ENCODE measurements around the gene CCDC107. TPM values are rescaled to one million over a fixed set of nuclear protein-coding genes. Genes with fewer than 3 reads are reported as not detected.
A peak's percentile ranks its signal among the peaks of the same experiment; 100 is the strongest.

CCDC107 gene
- total RNA-seq, 2 donors from 2014 or later = 75.2 to 92.2 TPM

- Histone ChIP-seq H3K9me3 (no peaks in the 10 kb centered on the region), H3K4me1 (ENCODE audit: control insufficient read depth in 1 of 2, low read depth in 2 of 2) (peaks cover 28 to 48% of the 10 kb centered on the region in 2 donors), H3K4me3 (peak overlapping the region; percentile 94), H3K27me3 (replicated peaks; ENCODE audit: insufficient read depth) (no peaks in the 10 kb centered on the region), H3K36me3 (peaks cover 30% of the 10 kb centered on the region), H3K27ac (peak overlapping the region; percentile 99 to 100)
- TF ChIP-seq CTCF (IDR thresholded peaks at IDR 0.05) = no peak
- DNase-seq (ENCODE audit: low spot score) (no peak), ATAC-seq (ENCODE audit: insufficient number of reproducible peaks, low FRiP score, low read depth) (peak; percentile 1)
These were observed 33.2 kb downstream of the CCDC107 start for GRCh38 chr9:35691334-35691650.

- Histone ChIP-seq H3K27ac (peak overlapping the region; percentile 99 to 100), H3K4me1 (ENCODE audit: control insufficient read depth in 1 of 2, low read depth in 2 of 2) (peaks cover 32 to 53% of the 10 kb centered on the region in 2 donors), H3K27me3 (replicated peaks; ENCODE audit: insufficient read depth) (no peaks in the 10 kb centered on the region), H3K36me3 (peaks cover 26% of the 10 kb centered on the region), H3K4me3 (peak overlapping the region; percentile 94), H3K9me3 (no peaks in the 10 kb centered on the region)
- ATAC-seq (ENCODE audit: insufficient number of reproducible peaks, low FRiP score, low read depth) = peak; percentile 17
- no peak for TF ChIP-seq CTCF (IDR thresholded peaks at IDR 0.05)
- DNase-seq (ENCODE audit: low spot score) = peak; percentile 39
These were observed 33.7 kb downstream of the CCDC107 start for GRCh38 chr9:35691757-35692301.

DNA sequence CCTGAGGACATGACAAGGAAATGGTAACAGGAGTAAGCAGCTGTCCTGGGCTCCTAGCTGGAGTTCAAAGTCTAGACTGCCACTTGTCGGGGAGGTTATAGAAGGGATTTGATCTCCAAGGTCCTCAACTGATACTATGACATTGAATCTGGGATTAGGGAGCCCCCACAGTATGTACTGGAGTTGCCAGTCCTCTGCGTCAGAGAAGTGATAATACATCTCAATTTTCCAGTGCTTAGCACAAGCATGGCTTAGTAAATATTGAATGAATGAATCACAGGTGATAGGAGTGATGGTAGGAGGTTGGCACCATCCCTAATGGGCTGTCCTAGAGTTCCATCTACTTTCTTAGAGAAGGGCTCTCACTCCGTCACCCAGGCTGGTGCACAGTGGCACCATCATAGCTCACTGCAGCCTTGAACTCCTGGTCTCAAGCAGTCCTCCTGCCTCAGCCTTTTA is 37.9 kb downstream of the CCDC107 start:
- H3K36me3 ChIP-seq = peaks cover 47% of the 10 kb centered on the region
- DNase-seq (ENCODE audit: low spot score) = no peak

GRCh38 chr9:35696520-35697215 is 38.6 kb downstream of the CCDC107 start:
- Histone ChIP-seq H3K27me3 (replicated peaks; ENCODE audit: insufficient read depth) (no peaks in the 10 kb centered on the region), H3K27ac (peak overlapping the region; percentile 99 to 100), H3K4me1 (ENCODE audit: control insufficient read depth in 1 of 2, low read depth in 2 of 2) (peaks cover 38 to 80% of the 10 kb centered on the region in 2 donors), H3K9me3 (no peaks in the 10 kb centered on the region), H3K36me3 (peaks cover 54% of the 10 kb centered on the region), H3K4me3 (peak overlapping the region; percentile 1)
- DNase-seq (ENCODE audit: low spot score) (no peak), ATAC-seq (ENCODE audit: insufficient number of reproducible peaks, low FRiP score, low read depth) (peak; percentile 34)
- peak; percentile 84 for TF ChIP-seq CTCF (IDR thresholded peaks at IDR 0.05)

More for the DNA sequence above, 37.9 kb downstream of the CCDC107 start:
- Histone ChIP-seq H3K27ac (peak overlapping the region; percentile 99 to 100), H3K9me3 (no peaks in the 10 kb centered on the region), H3K27me3 (replicated peaks; ENCODE audit: insufficient read depth) (no peaks in the 10 kb centered on the region), H3K4me1 (ENCODE audit: control insufficient read depth in 1 of 2, low read depth in 2 of 2) (peaks cover 38 to 86% of the 10 kb centered on the region in 2 donors), H3K4me3 (no peak overlapping the region)
- no peak for TF ChIP-seq CTCF (IDR thresholded peaks at IDR 0.05)
- ATAC-seq (ENCODE audit: insufficient number of reproducible peaks, low FRiP score, low read depth) = no peak

DNA sequence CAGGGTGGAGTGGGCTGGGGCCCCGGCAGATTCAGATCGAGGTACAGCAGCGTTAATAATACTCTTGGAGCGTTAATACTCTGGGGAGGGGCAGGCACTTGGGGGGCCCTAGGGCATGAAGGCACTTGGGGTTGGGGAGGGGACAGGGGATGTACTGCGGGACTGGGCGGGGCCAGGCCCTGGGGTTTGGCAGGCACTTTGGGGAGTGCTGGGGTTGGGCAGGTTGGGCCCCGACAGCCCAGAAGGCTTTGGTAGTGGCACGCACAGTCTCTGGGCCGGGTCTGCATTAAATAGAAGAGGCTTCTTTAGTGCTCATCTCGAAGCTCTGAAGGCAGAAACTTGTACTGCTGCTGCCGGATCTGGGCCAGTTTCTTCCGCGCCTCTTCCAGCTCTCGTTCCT is 39.4 kb downstream of the CCDC107 start:
- peaks cover 32 to 72% of the 10 kb centered on the region in 2 donors for H3K4me1 ChIP-seq (ENCODE audit: control insufficient read depth in 1 of 2, low read depth in 2 of 2)
- H3K4me3 ChIP-seq = no peak overlapping the region
- no peak for ATAC-seq (ENCODE audit: insufficient number of reproducible peaks, low FRiP score, low read depth)
- no peak for DNase-seq (ENCODE audit: low spot score)
- H3K27me3 ChIP-seq (replicated peaks; ENCODE audit: insufficient read depth) = no peaks in the 10 kb centered on the region
- no peaks in the 10 kb centered on the region for H3K9me3 ChIP-seq
- no peak for TF ChIP-seq CTCF (IDR thresholded peaks at IDR 0.05)
- H3K36me3 ChIP-seq = peaks cover 62% of the 10 kb centered on the region
- peak overlapping the region; percentile 99 to 100 for H3K27ac ChIP-seq
